SKM-1 treated with dmso at 0.1 percent for 144 hours (cell line): ENCODE data around the gene RTBDN.

Source experiments
- DNase-seq: peaks from one replicate; lab custom pipeline; 2025; ENCODE audit not compliant: unreplicated experiment; lab: John Stamatoyannopoulos, UW

Gene RTBDN

DNA sequence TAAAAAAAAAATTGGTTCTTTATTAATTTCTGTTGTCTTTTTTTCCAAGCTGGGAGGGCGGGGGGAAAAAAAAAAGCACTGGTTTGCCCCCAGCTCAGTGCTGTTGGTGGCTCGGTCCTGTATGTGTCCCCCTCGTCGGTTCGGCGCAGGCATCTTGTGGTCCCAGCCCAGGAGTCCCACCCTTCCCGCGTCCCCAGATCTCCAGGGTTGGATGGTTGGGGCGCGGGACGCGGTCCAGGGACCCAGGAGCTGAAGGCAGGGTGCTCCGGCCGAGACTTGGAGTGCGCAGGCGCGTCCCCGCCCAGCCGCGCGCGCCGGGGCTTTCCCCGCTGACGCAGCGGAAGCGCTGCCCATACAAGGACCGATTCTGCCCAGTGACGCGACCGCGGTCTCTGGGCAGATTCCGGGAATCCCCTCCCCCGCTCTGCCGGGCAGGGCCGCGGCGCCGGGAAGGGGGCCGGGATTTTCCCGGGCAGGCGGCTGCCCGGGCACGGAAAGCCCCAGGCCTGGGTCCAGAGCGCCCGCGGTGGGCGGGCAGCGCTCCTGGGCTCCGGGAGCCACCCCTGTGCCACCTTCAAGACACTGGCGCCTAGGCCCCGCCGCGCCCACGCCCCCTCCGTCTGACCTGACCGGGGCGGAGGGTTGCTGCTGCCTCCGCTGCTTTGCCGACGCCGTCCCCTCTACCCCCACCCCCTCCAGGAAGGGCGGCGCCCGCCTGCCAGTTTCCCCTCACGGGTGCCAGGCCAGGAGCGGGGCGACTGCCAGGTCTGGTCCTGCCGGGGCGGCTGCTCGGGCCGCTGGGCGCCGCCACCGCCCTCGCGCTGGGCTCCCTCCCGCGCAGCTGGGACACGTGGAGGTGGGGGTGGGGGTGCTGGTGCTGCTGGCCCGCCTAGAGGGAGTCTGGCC, 40.8 kb downstream of the RTBDN start:
- DNase-seq, result peak; percentile 69

DNA sequence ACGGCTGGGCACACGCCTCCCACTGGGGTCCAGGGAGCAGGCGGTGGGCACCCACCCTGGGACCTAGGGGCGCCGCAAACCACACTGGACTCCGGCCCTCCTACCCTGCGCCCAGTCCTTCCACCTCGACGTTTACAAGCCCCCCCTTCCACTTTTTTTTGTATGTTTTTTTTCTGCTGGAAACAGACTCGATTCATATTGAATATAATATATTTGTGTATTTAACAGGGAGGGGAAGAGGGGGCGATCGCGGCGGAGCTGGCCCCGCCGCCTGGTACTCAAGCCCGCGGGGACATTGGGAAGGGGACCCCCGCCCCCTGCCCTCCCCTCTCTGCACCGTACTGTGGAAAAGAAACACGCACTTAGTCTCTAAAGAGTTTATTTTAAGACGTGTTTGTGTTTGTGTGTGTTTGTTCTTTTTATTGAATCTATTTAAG, 41.5 kb downstream of the RTBDN start:
- no peak for DNase-seq

DNA sequence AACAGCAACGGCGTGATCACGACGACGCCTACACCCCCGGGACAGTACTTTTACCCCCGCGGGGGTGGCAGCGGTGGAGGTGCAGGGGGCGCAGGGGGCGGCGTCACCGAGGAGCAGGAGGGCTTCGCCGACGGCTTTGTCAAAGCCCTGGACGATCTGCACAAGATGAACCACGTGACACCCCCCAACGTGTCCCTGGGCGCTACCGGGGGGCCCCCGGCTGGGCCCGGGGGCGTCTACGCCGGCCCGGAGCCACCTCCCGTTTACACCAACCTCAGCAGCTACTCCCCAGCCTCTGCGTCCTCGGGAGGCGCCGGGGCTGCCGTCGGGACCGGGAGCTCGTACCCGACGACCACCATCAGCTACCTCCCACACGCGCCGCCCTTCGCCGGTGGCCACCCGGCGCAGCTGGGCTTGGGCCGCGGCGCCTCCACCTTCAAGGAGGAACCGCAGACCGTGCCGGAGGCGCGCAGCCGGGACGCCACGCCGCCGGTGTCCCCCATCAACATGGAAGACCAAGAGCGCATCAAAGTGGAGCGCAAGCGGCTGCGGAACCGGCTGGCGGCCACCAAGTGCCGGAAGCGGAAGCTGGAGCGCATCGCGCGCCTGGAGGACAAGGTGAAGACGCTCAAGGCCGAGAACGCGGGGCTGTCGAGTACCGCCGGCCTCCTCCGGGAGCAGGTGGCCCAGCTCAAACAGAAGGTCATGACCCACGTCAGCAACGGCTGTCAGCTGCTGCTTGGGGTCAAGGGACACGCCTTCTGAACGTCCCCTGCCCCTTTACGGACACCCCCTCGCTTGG, 42.1 kb downstream of the RTBDN start:
- peak; percentile 53 for DNase-seq

DNA sequence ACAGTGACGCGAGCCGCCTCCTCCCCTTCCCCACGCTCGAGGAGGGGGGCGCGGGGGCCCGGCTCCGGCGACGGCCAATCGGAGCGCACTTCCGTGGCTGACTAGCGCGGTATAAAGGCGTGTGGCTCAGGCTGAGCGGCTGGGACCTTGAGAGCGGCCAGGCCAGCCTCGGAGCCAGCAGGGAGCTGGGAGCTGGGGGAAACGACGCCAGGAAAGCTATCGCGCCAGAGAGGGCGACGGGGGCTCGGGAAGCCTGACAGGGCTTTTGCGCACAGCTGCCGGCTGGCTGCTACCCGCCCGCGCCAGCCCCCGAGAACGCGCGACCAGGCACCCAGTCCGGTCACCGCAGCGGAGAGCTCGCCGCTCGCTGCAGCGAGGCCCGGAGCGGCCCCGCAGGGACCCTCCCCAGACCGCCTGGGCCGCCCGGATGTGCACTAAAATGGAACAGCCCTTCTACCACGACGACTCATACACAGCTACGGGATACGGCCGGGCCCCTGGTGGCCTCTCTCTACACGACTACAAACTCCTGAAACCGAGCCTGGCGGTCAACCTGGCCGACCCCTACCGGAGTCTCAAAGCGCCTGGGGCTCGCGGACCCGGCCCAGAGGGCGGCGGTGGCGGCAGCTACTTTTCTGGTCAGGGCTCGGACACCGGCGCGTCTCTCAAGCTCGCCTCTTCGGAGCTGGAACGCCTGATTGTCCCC, 42.9 kb downstream of the RTBDN start, which contains the start of gene JUNB:
Gene JUNB (plus strand): TSS at position 142 of the 706 bp plus-strand sequence. CDS start 286 bp downstream, at position 428.
- peak; percentile 87 for DNase-seq

DNA sequence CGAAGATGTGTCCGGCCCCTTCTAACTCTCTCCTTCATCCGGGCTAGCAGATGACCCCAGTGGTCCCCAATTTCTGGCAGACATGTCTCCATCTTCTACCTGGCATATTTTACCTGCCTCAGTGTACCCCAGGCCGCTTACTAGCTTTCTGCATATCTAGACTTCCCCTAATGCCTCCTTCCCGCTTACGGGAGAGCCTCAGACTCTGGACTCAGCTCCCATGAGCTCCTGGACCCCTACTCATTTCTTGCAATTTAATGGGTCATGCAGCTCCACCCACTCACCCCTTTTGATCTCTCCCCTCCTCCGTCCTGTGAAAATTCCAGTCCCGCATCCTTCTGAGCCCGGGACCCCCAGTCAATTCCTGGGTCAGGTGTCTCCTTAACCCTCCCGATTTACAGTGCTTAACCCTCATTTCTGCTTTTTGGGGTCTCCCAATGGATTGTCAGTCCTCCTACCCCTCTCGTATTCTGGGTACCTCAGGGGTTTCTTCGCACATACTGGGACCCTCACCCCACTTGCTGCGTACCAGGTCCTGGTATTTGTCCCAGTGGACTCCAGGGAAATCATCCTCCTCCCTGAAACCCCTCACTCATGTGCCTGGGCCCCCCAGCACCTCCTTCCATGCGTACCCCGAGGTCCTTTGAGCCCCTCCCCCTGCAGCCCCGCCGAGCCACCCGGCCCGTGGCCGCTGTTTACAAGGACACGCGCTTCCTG, 43.6 kb downstream of the RTBDN start:
- no peak for DNase-seq

DNA sequence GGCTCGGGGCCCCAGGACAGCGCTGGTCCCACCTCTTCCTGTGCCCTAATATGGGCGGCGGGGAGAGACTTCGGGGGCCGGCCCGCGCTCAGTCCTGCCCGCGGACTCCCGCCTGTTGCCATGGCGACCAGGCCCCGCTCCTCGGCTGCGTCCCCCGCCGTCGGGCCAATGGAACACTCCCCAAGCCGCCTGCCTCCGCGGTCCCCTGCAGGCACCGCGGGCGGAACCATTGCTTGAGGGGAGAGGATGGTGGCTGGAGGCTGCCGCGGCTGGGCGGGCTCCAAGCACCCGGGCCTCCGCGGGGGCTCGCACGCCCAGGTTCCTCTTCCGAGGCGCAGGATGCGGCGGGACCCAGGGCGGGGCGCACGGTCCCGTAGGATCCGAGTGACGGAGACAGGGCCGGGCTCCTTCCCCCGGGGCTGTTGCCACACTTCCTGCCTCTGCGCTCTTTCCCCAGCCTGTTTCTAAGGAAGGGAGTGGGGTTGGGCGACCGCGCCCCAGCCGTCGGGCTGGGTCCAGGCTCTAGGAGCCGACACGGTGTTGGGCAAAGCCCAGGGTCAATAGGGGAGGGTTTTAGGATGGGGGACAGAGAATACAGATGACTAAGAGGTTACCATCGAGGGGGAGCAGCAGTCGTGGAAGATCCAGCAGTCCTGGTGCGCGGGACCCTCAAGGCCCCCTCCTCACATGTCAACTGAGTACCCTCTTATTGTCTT, 44.3 kb downstream of the RTBDN start:
- DNase-seq, result peak; percentile 97

DNA sequence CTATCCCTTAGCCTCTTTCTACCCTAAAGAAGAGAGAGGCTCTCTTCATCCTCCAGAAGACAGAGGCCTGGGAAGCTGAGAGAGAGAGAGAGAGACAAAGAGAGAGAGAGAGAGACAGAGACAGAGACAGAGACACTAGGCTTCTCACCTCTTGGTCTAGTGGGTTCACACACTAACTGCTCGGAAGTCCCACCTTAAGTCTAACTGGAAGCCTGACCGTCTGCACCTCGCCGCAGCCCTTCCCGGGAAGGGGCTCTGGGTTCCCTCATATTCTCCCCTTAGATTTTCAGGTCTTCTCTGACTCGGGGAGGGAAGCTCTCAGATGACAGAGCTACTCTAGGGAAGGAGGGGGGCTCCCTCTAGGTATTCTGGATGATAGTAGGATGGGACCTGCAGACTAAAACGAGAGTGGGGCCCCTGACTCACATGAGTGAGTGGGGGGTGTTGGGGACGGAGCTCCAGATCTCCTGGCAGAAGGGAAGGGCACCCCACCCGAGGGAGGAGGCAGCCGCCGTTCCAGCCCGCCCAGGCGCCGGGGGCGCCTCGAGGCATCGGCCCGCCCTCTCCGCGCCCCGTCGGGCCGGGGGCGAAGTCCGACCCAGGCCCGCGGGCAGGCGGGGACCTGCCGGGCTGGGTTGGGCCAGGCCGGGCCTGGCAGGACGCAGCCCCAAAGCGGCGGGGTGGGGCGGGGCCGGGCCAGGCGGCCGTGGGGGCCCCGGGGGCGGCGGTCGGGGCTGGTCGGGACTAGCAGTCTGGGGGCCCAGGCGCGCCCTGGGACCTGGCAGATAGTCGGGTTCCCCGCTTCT, 45.1 kb downstream of the RTBDN start:
- no peak for DNase-seq

DNA sequence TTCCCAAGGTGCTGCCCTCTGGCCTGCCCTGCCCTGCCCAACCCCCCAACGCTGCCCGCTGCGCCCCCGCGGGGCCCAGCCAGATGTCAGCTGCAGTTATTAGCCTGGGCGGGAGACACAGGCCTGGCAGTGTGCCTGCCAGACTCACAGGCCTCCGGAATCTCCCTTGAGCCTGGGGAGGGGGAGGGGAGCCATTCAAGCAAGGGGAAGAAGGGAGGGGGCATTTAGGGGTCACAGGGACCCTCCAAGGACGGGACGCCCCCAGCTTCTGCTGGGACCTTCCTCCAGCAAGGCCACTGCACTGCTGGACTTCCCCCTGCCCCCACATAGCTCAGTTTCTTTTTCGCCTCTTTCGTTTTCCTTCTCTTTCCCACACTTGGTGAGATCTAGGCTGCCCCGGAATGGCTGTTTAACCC, 45.7 kb downstream of the RTBDN start:
- DNase-seq, result no peak

DNA sequence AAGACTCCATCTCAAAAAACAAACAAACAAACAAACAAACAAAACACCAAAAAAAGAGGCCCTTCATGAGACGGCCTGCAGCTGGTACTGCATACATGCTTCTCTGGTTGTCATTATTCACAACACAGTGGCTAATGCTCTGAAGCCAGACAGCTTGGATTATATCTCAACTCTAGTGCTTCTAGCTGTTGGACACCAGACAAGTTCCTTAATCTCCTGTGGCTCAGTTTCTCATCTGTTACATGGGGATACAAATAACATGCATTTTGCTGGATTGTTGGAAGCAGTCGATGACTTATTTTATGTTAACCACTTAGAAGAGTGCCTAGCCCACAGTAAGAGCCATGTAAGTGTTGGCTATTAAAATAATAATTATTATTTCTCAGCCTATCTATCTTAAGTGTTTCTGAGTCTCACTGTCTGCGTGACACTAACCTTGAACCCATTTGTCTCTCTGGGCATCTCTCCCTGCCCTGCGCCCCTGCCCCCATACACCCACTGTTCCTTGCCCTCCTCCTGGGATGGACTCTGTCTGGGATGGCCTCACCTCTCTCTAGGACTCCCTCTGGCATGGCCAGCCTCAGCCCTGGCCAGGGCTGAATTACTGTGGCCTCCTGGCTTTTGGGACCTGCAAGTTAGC, 46.2 kb downstream of the RTBDN start:
- DNase-seq, result no peak

DNA sequence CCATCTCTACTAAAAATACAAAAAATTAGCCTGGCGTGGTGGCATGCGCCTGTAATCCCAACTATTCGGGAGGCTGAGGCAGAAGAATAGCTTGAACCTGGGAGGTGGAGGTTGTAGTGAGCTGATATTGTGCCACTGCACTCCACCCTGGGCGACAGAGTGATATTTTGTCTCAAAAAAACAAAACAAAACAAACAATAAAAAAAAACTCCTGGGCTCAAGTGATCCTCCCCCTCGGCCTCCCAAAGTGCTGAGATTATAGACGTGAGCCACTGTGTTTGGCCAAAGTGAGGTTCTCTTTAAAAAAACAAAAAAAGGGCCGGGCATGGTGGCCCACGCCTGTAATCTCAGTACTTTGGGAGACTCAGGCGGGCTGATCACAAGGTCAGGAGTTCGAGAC, 46.9 kb downstream of the RTBDN start:
- no peak for DNase-seq

DNA sequence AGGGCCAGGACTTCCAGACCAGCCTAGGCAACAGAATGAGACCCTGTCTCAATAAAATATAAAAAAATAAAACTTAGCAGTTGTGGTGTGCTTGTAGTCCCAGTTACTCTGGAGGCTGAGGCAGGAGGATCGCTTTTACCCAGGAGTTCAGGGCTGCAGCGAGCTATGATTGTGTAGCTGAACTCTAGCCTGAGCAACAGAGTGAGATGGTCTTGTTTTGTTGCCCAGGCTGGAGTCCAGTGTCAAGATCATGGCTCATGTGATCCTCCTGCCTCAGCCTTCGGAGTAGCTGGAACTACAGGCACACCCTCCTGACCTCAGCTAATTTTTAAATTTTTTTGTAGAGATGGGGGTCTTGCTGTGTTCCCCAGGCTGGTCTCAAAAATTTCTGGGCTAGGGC, 47.4 kb downstream of the RTBDN start:
- no peak for DNase-seq

DNA sequence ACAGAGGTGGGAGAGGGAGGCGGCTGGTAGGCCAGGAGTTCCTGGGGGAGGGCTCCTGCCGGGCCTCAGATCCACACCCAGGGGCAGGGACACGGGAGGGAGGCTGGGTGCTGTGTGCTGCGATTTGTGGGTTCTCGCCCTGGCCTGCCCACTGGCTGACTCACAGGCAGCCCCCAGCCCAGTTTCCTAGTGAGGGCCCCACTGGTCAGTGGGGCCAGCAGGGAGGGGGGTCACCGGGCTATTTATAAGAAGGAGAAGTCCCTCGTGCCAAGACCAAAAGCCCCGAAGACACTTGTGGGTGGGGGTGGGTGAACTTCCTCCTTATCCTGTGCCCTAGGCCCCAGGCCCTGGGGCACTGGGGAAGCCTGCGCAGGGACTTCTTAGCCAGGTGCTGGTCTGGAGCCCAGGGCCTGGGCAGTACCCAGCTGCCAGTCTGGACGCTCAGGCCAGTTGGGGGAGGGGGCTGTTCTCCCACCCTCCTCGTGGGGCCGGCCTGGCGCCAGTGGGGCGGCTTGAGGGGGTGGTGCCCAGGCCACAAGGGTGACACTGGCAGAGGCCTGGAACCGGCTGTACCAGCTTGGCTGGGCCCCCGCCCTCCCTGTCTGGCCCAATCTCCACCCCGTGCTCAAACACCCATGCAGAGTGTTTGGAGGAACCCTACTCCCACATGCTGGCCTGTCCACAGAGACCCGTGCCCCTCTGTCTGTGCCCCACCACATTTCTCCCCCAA, 48.1 kb downstream of the RTBDN start:
- peak; percentile 72 for DNase-seq

DNA sequence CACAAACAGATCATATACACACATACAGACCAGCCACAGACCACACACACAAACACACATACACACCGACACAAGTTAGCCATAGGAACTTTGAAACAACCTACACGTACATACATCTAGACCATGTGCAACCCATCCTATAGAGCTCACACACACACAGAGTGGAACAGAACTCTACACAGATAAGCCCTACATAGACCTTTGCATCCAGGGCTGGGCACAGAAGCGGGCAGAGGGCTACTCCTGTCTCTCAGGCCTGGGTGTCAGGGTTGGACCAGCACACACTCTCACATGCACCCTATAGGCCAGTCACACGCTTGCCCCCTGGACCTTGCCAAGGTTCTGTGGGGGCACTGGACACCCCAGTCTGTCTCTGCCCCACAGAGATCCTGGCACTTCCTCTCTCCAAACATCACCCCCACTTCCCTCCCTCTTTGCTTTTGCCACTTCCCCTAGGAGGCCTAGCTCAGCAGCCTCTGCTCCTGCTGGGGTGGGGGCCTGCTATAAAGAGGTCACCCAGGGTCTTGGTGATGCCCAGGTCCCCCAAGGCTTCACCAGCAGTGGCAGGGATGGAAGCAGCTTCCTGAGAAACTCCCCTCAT, 48.8 kb downstream of the RTBDN start:
- peak; percentile 71 for DNase-seq

DNA sequence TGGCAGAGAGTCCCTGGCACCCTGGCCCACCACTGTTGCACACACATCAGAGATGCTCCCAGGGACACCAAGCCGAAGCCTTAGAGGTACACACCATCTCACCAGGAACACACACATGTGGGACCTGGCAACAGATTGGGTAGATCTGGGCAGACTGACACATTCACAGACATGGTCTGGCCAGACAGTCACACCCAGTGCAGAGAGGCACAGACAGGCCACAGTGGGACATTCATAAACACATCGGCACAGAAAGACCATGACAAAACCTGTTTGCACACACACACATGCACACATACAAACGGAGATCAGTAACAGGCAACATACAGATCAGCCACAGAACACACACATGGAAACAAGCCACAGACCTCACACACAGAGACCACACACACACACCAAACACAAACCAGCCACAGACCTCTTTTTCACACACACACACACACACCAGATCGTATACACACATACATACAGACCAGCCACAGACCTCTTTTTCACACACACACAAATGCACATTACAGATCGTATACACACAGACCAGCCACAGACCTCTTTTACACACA, 49.4 kb downstream of the RTBDN start:
- no peak for DNase-seq

DNA sequence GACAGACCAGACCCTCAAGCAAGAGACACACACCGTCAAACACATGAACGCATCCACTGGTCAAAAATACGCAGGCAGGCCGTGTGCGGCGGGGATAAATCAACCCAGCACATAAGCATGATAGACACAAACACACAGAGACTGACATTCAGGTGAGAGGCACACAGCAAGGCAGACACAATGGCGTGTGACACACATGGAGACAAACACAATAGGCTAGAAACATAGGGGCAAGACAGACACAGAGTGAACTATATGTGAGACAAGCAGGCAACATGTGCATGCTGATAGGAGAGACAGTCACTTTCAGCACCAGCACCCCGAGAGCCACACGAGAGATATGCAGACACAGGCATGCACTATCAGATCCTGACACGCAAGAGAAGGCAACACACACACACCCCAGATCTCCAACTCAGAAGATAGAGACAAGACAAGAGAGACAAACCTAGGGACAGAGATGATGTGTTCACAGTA, 49.9 kb downstream of the RTBDN start:
- no peak for DNase-seq

DNA sequence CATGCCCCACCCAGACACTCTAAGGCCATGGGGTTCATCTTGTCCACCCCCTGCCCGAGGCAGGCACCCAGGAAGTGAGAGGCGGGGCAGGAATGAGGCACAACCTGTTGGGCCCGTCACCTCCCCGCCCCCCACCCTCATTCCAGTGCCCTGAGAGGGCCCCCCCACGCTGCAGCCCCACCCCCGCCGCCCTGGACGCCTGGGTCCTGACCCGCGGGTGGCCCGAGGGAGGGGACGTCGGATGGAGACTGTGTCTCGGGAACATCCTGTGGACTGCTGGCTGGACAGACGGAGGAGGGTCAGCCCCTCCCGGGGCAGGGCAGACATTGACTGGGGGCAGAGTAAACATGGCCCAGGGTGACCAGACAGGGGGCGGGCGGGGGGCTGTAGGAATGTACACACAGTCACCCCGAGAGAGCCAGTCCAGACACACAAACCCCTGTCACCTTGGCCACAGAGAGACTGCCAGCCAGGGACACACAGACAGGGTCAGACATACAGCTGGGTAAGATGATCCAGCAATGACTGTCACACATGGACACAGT, 50.5 kb downstream of the RTBDN start:
- no peak for DNase-seq

DNA sequence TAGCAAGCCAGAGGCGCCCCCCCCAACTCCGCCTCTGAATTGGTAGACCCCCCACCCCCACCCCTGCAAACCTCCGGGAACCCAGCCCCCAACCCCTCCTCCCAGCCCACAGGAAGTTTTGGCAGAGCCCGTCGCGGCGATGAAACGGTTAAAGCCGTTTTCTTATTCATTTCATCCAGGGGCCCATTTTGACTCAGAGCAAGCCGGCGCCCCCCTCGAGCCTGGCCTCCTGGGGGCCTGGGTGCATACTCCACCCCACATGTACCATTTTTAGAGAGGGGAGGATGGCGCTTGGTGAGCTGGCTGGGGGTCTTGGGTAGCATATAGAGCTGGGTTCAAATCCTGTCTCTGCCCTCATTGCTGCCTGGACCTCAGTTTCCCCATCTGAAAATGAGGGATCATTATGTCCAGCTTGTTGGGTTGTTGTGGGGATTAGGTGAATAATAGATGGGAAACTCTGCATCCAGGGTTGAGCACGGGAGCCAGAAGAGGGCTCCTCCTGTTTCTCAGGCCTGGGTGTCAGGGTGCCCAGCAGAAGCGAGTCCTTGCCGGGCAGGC, 51.0 kb downstream of the RTBDN start:
- no peak for DNase-seq
